GM19324 (cell line): ENCODE data around the gene MDN1.
"Not testable (repeated sequence)": the region's sequence is repeated elsewhere in the genome, so short reads cannot be mapped to it uniquely, and the experiment has no call there.

Experiments used
- ATAC-seq: cut with Tn5 transposase; IDR thresholded peaks from one replicate; pipeline ENCODE4 v1.9.1; 2021; ENCODE audit warnings: mild to moderate bottlenecking, moderate library complexity; ENCODE audit not compliant: unreplicated experiment, low FRiP score

Gene MDN1

GRCh38 chr6:89670935-89671565 is 148.5 kb downstream of the MDN1 start:
- no peak for ATAC-seq

GRCh38 chr6:89669002-89669401 is 150.6 kb downstream of the MDN1 start:
- no peak for ATAC-seq

GRCh38 chr6:89667872-89668556 is 151.6 kb downstream of the MDN1 start:
- ATAC-seq: no peak

- ATAC-seq: no peak
Observed at GRCh38 chr6:89662659-89663223, 156.9 kb downstream of the MDN1 start.

GRCh38 chr6:89661559-89661958 is 158.0 kb downstream of the MDN1 start:
- ATAC-seq: no peak

GRCh38 chr6:89660981-89661380 is 158.6 kb downstream of the MDN1 start:
- no peak for ATAC-seq

GRCh38 chr6:89657445-89658158 is 162.0 kb downstream of the MDN1 start:
- no peak for ATAC-seq

GRCh38 chr6:89655122-89655521 is 164.5 kb downstream of the MDN1 start:
- no peak for ATAC-seq

GRCh38 chr6:89650579-89650978 is 169.0 kb downstream of the MDN1 start:
- no peak for ATAC-seq

- no peak for ATAC-seq
Observed at GRCh38 chr6:89649682-89650081, 169.9 kb downstream of the MDN1 start.

- ATAC-seq: no peak
Observed at GRCh38 chr6:89644864-89645263, 174.7 kb downstream of the MDN1 start.

GRCh38 chr6:89643406-89643805 is 176.2 kb downstream of the MDN1 start:
- ATAC-seq: no peak

GRCh38 chr6:89642956-89643355 is 176.6 kb downstream of the MDN1 start:
- ATAC-seq: no peak

GRCh38 chr6:89641581-89641980 is 178.0 kb downstream of the MDN1 start:
- not testable (repeated sequence) for ATAC-seq

GRCh38 chr6:89640804-89641203 is 178.8 kb downstream of the MDN1 start:
- ATAC-seq: no peak

- ATAC-seq: peak; percentile 100
Observed at GRCh38 chr6:89638320-89639195, 181.0 kb downstream of the MDN1 start, which contains the start of gene LYRM2. Gene LYRM2, minus strand, starts transcription at chr6:89638747. Its CDS starts 31 bp downstream, at chr6:89638716.

- peak; percentile 2 for ATAC-seq
Observed at GRCh38 chr6:89637960-89638319, 181.7 kb downstream of the MDN1 start.

- ATAC-seq: not testable (repeated sequence)
Observed at GRCh38 chr6:89636412-89636811, 183.2 kb downstream of the MDN1 start.

GRCh38 chr6:89630488-89630887 is 189.1 kb downstream of the MDN1 start:
- ATAC-seq: no peak

GRCh38 chr6:89623749-89624148 is 195.8 kb downstream of the MDN1 start:
- no peak for ATAC-seq
